ENCODE data around the gene OPTC.

- no peak for TF ChIP-seq CTCF (IDR thresholded peaks at IDR 0.05; ENCODE audit: insufficient read depth, low read depth, low read length)
- TF ChIP-seq EZH2 (IDR thresholded peaks at IDR 0.05; ENCODE audit: insufficient read depth, low read length): no peak
Measured at GRCh38 chr1:203462878-203463277, 31.1 kb upstream of the OPTC start.
